GM21786 (cell line): Measurements from ENCODE around the gene LRRC3.

Experiments used
- ATAC-seq: cut with Tn5 transposase; IDR thresholded peaks from one replicate; pipeline ENCODE4 v1.9.1; 2021; ENCODE audit not compliant: unreplicated experiment

LRRC3 gene

GRCh38 chr21:44438531-44439210 lies 16.6 kb upstream of the LRRC3 start:
- no peak for ATAC-seq

- ATAC-seq = no peak
Measured at GRCh38 chr21:44439211-44439600, 16.1 kb upstream of the LRRC3 start.

DNA sequence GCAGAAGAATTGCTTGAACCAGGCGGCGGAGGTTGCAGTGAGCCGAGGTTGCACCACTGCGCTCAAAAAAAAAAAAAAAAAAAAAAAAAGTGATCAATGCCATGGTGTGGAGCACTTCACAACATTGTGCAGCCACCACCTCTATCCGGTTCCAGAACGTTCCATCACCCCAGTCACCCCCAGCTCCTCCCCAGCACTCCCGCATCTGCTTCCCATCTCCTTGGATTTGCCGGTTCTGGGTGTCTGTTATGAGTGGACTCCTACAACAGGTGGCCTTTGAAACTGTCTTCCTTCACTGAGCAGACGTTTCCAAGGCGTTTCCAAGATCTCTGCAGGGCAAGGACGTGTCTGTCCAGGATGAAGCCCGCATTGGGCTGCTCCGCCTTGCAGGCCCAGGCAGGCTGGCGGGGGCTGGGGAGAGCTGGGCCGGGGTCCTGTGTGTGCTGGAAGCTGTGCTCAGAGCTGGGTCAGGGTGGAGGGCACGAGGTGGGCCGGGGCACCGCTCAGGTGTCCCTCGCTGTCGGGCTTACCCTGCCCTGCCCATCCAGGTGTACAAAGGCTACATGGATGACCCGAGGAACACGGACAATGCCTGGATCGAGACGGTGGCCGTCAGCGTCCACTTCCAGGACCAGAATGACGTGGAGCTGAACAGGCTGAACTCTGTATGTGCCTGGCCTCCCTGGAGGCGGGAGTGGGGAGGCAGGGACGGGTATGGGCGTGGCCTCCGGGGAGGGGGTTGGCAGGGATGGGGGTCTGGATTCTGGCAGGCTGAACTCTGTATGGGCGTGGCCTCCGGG lies 14.9 kb upstream of the LRRC3 start:
- no peak for ATAC-seq

- ATAC-seq = no peak
Measured at GRCh38 chr21:44441041-44441400, 14.3 kb upstream of the LRRC3 start.

GRCh38 chr21:44441581-44442265 lies 13.6 kb upstream of the LRRC3 start:
- no peak for ATAC-seq

DNA sequence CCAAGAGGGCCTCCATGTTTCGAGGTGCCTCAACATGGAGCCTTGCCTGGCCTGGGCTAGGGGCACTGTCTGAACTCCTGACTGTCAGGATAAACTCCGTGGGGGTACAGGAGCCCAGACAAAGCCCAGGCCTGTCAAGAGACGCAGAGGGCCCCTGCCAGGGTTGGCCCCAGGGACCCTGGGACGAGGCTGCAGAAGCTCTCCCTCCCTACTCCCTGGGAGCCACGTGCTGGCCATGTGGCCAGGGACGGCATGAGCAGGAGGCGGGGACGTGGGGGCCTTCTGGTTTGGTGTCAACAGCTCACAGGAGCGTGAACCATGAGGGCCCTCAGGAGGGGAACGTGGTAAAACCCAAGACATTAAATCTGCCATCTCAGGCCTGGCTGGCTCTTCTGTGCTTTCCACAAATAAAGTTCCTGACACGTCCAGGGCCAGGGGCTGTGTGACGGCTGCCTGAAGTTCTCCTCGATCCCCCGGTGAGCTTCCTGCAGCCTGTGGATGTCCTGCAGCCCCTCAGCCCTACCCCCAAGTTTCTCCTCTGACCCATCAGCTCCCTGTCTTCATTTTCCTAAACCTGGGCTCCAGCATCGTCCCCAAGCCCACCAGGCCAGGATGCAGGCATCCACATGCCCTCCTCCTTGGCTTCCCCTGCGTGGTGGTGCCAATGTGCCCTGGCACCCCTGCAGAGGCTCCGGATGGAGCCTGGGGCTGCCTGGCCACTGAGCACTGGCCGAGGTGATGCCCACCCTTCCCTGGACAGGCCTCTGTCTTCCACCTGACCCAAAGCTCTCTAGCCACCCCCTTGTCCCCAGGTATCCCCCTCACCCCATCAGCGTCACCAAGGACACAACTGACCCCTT lies 12.8 kb upstream of the LRRC3 start:
- ATAC-seq = no peak

- ATAC-seq = no peak
Measured at GRCh38 chr21:44443291-44443890, 11.9 kb upstream of the LRRC3 start.

- no peak for ATAC-seq
Measured at GRCh38 chr21:44443891-44444285, 11.4 kb upstream of the LRRC3 start.

DNA sequence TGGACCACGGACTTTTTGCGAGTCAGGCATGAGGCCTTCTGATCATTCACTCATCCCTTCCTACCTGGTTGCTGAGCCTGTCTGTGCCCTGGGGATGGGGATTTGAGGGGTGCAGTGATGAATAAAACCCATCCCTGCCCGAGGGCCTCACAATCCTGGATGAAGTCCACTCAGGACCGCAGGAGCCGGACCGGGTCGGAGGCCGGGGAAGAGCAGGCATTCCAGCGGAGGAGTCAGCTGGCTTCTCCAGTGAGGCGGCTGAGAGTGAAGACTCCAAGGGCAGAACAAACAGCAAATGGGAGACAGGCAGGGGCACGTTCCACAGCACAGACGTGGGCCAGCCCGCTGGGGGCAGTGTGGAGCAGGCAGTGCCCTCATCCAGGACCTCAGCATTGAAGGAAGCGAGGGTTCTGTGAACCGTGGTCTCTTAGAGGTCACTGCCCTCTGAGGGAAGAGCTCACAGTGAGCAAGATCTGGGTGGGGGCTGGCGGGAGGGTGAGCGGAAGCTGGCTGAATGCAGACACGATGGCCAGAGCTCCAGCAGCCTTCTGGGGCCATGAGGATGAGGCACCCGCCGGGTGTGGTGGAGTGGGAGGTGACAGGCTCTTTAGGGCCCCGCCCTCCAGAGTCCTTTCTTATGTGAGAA lies 10.9 kb upstream of the LRRC3 start:
- no peak for ATAC-seq

DNA sequence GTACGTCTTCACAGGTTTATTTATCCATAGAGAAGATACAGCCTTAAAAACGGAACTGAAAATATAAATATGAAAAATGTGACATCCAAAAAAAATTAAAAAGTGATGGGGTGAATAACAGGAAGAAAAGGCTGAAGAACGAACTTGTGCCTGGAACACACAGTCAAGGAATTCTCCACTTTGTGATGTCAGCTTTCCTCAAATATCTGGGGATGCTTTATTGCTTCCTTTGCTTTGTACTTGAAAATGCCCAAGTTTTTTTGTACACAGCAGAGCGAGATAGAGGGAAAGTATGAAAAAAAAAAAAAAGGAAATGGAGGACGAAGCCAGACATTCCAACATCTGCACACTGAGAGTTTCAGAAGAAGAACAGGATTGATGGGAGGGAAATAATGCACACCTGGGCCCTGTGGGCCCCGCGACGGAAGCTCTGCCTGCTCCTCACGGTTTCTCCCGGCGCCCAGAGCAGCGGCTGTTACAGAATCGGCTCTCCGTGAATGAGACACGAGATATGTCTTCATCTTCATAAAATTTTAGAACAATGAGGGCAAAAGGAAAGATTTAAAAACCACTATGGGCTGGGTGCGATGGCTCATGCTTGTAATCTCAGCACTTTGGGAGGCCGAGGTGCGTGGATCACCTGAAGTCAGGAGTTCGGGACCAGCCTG lies 10.0 kb upstream of the LRRC3 start:
- no peak for ATAC-seq

DNA sequence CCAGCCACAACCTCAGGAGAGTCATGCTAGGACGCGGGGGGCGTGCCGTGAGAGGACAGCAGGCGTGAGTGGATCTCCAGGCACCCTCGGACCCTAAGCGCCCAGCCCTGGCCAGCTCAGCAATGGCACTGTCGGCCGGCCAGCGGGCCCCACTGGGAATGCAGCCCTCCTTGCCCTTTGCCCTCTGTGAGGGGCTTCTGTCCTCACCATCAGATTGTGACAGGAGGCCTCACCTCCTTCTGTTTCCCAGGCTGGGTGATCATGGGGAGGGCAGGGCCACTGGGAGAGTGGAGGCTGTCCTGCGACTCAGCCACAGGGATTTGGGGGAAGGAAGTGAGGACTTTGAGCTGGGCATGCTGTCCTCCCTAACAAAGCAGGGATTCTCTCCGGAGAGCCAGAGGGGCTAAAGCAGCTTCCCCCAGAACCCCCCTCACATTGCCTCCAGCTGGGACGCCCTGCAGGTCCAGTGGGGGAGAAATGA lies 6.6 kb upstream of the LRRC3 start:
- ATAC-seq = no peak

DNA sequence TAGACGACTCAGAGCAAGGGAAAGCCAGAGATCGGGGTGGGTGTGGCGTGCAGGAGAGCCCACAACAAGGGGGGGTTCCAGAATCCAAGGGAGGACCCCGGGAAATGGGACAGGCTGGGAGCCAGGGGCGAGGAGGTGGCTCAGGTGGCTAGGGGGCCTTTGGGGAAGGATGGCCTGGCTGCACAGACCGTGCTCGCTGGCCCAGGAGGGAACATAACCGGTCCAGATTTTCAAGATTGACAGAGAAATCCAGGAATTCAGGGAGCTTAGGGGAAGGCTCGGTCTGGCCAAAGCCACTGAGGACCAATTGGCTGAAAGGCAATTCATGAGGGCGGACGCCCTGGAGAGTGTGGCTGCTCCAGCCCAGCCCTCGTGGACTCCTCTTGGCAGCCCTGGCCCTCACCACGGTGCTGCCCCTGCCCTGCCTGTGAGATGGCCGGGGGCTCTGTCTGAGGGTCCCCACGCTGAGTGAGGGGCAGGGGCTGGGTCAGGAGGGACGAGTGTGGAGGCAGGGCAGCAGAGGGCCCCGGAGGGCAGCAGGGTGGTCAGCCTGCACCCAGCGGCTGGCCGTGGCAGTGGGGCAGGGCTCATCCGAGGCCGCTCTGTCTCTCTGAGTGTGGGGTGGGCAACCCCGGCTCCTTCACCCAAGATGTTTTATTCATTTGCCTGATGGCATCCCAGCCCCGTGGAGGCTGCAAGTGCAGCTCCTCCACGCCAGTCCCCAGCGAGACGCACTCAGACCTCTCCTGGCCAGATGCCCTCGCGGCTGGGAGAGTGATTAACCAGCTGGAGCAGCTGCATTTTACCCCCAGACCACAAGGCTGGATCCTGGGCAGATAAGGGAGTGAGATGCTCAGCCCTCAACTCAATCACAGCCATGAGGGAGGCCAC lies 5.6 kb upstream of the LRRC3 start:
- no peak for ATAC-seq

DNA sequence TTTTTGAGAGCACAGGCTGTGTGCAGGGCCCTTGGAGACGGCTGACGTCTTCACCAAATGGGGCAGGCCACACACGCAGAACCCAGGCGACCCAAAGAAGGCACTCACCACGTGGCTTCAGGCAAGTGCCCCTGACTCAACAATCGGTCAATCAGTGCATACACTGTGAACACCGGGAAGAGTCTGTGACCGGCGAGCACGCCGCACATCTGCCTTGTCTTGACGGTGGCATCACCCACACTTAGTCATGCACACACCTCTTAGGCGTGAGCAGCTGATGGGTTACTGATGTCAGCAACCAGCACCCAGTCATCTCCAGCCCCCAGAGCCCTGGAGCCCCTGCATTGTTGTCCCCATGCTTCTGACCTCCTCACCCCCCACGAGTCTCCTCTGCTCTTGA lies 4.9 kb upstream of the LRRC3 start:
- ATAC-seq = no peak

GRCh38 chr21:44450999-44451398 lies 4.3 kb upstream of the LRRC3 start:
- no peak for ATAC-seq

DNA sequence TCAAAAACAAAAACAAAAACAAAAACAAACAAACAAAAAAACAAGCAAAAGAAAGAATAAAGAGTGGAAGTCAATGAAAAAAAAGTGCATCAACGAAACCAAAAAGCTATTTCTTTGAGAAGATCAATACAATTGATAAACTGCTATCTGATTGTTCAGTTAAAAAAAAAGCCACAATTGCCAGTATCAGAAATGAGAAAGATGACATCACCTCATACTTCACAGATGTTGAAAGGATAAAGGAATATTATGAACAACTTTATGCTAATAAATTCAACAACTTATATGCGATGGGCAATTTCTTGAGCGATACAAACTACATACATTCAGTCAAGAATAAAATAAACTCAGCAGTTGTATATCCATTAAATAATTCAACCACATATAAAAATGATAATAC lies 2.2 kb upstream of the LRRC3 start:
- no peak for ATAC-seq

GRCh38 chr21:44454058-44454457 lies 1.3 kb upstream of the LRRC3 start:
- ATAC-seq = no peak

DNA sequence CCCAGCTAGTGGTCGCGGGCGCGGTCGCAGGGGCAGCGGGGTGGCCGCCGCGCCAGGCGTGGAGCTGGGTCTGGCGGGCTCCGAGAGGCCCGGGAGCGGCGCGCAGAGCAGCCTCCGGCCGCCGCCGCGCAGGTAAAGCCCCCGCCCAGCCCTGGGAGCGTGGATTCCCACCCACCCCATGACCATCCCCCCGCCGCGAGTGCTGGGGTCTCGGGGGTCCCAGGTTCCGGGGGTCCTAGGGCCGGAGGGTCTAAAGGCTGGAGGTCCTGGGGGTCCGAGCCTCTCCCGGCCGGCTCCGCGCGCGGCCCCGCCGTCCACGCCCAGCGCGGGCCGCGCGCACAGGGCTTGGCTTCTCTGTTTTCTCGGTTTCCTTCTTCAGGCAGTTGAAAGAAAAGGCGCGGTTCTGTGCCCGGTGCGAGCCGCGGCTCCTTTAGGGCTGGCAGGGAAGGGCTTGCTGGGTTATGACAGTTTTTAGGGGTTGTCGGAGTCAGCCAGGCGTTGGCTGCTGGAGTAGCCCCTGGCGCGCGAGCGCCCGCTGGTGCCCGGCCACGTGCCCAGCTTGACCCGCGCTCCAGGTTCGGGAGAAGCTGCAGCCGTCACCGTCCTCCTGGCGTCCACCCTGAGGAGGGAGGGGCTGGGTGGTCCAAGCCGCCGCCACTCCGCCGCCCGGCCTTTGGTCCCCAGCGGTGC lies 359 bp downstream of the LRRC3 start:
- ATAC-seq = peak; percentile 24
